WTC11 (cell line): ENCODE data around the gene PLCG1.

Experiments used
- IRF2 ChIP-seq: sonication (generic); formaldehyde crosslinking; IDR thresholded peaks from 2 replicates; pipeline ENCODE4 v1.8.0; 2022; ENCODE audit warnings: low read depth, missing genetic modification reagents, borderline replicate concordance
- NR2C2 ChIP-seq: sonication (generic); formaldehyde crosslinking; IDR thresholded peaks from 2 replicates; pipeline ENCODE4 v1.8.0; 2022; ENCODE audit warnings: mild to moderate bottlenecking, missing genetic modification reagents
- TCF7 ChIP-seq: sonication (generic); formaldehyde crosslinking; IDR thresholded peaks from 2 replicates; pipeline ENCODE4 v1.8.0; 2022; ENCODE audit warnings: mild to moderate bottlenecking, low read depth, missing genetic modification reagents, moderate library complexity
- ZNF232 ChIP-seq: sonication (generic); formaldehyde crosslinking; IDR thresholded peaks from 2 replicates; pipeline ENCODE4 v1.8.0; 2022; ENCODE audit warnings: mild to moderate bottlenecking, missing genetic modification reagents

DNA sequence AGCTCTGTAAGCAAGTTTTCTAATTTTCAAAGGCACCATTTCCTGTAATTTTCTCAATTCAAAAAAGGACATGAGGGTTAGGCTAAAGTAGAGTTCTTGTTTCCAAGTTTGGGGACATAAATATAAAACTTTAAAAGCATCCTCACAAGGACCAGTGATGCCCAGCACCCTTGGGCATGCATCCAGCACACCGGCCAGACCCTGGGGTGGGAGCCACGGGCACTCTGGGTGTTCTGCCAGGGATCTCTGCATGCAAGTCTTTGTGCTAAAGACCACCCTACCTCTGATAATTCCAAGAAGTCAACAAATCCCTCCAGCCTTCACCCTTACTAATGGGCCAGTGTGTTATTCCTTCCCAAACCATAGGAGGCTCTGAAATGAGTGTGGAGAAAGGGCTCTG lies 46.5 kb downstream of the PLCG1 start:
- no peak for TF ChIP-seq IRF2
- TF ChIP-seq TCF7: no peak
- no peak for TF ChIP-seq ZNF232 (CRISPR knock-in tag)
- no peak for TF ChIP-seq NR2C2
